ENCODE data around the gene CD19. TPM values are rescaled to one million over a fixed set of nuclear protein-coding genes. Genes with fewer than 3 reads are reported as not detected.

CD19 gene
- total RNA-seq, 1 donor from 2014 or later: not detected

- intact Hi-C loops (cut with DNase I): no loop called here
- Histone ChIP-seq H3K4me3 (no peak overlapping the region), H3K36me3 (no peaks in the 10 kb centered on the region), H3K9me3 (no peaks in the 10 kb centered on the region), H3K27me3 (no peaks in the 10 kb centered on the region), H3K4me1 (no peaks in the 10 kb centered on the region), H3K27ac (no peak overlapping the region)
- no peak for TF ChIP-seq CTCF (IDR thresholded peaks at IDR 0.05)
- TF ChIP-seq POLR2AphosphoS5 (IDR thresholded peaks at IDR 0.05; ENCODE audit: insufficient read depth in 1 of 2, low read depth in 1 of 2): no peak
- TF ChIP-seq POLR2A (IDR thresholded peaks at IDR 0.05): no peak
- no peak for DNase-seq (ENCODE audit: extremely low spot score in 2 of 2)
These were observed 32.8 kb upstream of the CD19 start for GRCh38 chr16:28898942-28899341.

- no peaks in the 10 kb centered on the region for H3K9me3 ChIP-seq
- H3K27me3 ChIP-seq: no peaks in the 10 kb centered on the region
- TF ChIP-seq POLR2AphosphoS5 (IDR thresholded peaks at IDR 0.05; ENCODE audit: insufficient read depth in 1 of 2, low read depth in 1 of 2): no peak
- TF ChIP-seq CTCF (IDR thresholded peaks at IDR 0.05): no peak
- TF ChIP-seq POLR2A (IDR thresholded peaks at IDR 0.05): no peak
- intact Hi-C loops (cut with DNase I): no loop called here
- H3K36me3 ChIP-seq: no peaks in the 10 kb centered on the region
- no peak for DNase-seq (ENCODE audit: extremely low spot score in 2 of 2)
- no peaks in the 10 kb centered on the region for H3K4me1 ChIP-seq
- no peak overlapping the region for H3K27ac ChIP-seq
- no peak overlapping the region for H3K4me3 ChIP-seq
These were observed 31.7 kb upstream of the CD19 start for GRCh38 chr16:28899882-28900590.

DNA sequence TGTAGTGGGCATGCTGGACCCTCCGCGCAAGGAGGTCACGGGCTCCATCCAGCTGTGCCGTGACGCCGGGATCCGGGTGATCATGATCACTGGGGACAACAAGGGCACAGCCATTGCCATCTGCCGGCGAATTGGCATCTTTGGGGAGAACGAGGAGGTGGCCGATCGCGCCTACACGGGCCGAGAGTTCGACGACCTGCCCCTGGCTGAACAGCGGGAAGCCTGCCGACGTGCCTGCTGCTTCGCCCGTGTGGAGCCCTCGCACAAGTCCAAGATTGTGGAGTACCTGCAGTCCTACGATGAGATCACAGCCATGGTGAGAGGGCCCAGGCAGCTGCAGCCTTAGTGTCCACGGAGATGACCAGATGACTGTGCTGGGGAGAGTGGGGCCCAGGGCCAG, 31.2 kb upstream of the CD19 start:
- Histone ChIP-seq H3K27ac (no peak overlapping the region), H3K4me1 (no peaks in the 10 kb centered on the region), H3K27me3 (no peaks in the 10 kb centered on the region), H3K9me3 (no peaks in the 10 kb centered on the region), H3K4me3 (no peak overlapping the region), H3K36me3 (no peaks in the 10 kb centered on the region)
- no peak for TF ChIP-seq POLR2AphosphoS5 (IDR thresholded peaks at IDR 0.05; ENCODE audit: insufficient read depth in 1 of 2, low read depth in 1 of 2)
- no peak for TF ChIP-seq CTCF (IDR thresholded peaks at IDR 0.05)
- no peak for TF ChIP-seq POLR2A (IDR thresholded peaks at IDR 0.05)
- intact Hi-C loops (cut with DNase I): no loop called here
- no peak for DNase-seq (ENCODE audit: extremely low spot score in 2 of 2)

GRCh38 chr16:28901862-28902261, 29.9 kb upstream of the CD19 start:
- H3K4me3 ChIP-seq: no peak overlapping the region
- DNase-seq (ENCODE audit: extremely low spot score in 2 of 2): no peak

More at GRCh38 chr16:28901862-28902261, 29.9 kb upstream of the CD19 start:
- no peak for TF ChIP-seq POLR2AphosphoS5 (IDR thresholded peaks at IDR 0.05; ENCODE audit: insufficient read depth in 1 of 2, low read depth in 1 of 2)
- TF ChIP-seq POLR2A (IDR thresholded peaks at IDR 0.05): no peak
- no peak for TF ChIP-seq CTCF (IDR thresholded peaks at IDR 0.05)
- Histone ChIP-seq H3K9me3 (no peaks in the 10 kb centered on the region), H3K27ac (no peak overlapping the region), H3K4me1 (no peaks in the 10 kb centered on the region), H3K36me3 (peaks cover 0 to 6% of the 10 kb centered on the region in 2 donors), H3K27me3 (no peaks in the 10 kb centered on the region)
- intact Hi-C loops (cut with DNase I): no loop called here
